HG03571 (cell line): ENCODE data around the gene DEPDC7.

Experiments
- ATAC-seq: cut with Tn5 transposase; IDR thresholded peaks from one replicate; pipeline ENCODE4 v1.9.1; 2021; ENCODE audit not compliant: unreplicated experiment

Gene DEPDC7

GRCh38 chr11:33059331-33060007 is 43.8 kb downstream of the DEPDC7 start:
- ATAC-seq, result no peak

GRCh38 chr11:33060271-33060670 is 44.6 kb downstream of the DEPDC7 start:
- ATAC-seq, result no peak

GRCh38 chr11:33062137-33062536 is 46.5 kb downstream of the DEPDC7 start:
- ATAC-seq, result no peak

- no peak for ATAC-seq
Observed at GRCh38 chr11:33063326-33063881, 47.7 kb downstream of the DEPDC7 start.

GRCh38 chr11:33064033-33064825 is 48.6 kb downstream of the DEPDC7 start:
- no peak for ATAC-seq

- ATAC-seq, result no peak
Observed at GRCh38 chr11:33064866-33065265, 49.2 kb downstream of the DEPDC7 start.

GRCh38 chr11:33065445-33066178 is 49.9 kb downstream of the DEPDC7 start:
- ATAC-seq, result peak; percentile 59

GRCh38 chr11:33067294-33067693 is 51.6 kb downstream of the DEPDC7 start:
- ATAC-seq, result no peak

GRCh38 chr11:33068611-33069340 is 53.1 kb downstream of the DEPDC7 start:
- no peak for ATAC-seq

GRCh38 chr11:33072465-33072864 is 56.8 kb downstream of the DEPDC7 start:
- no peak for ATAC-seq
